GM18499 (cell line): ENCODE data around the gene PCLO.
"Not testable (repeated sequence)": the region's sequence is repeated elsewhere in the genome, so short reads cannot be mapped to it uniquely, and the experiment has no call there.

Experiments used
- ATAC-seq: cut with Tn5 transposase; IDR thresholded peaks from one replicate; pipeline ENCODE4 v1.9.1; 2021; ENCODE audit warnings: moderate number of reproducible peaks; ENCODE audit not compliant: insufficient read depth, unreplicated experiment

Gene PCLO

GRCh38 chr7:82980130-82980788 is 182.4 kb downstream of the PCLO start:
- ATAC-seq, result no peak

GRCh38 chr7:82975811-82976468 is 186.7 kb downstream of the PCLO start:
- no peak for ATAC-seq

GRCh38 chr7:82972135-82972534 is 190.5 kb downstream of the PCLO start:
- no peak for ATAC-seq

GRCh38 chr7:82965088-82966036 is 197.3 kb downstream of the PCLO start:
- no peak for ATAC-seq

- no peak for ATAC-seq
These were observed 198.4 kb downstream of the PCLO start for GRCh38 chr7:82964150-82964882.

GRCh38 chr7:82961240-82961639 is 201.4 kb downstream of the PCLO start:
- ATAC-seq, result no peak

- no peak for ATAC-seq
These were observed 203.2 kb downstream of the PCLO start for GRCh38 chr7:82959528-82959927.

GRCh38 chr7:82957521-82957920 is 205.2 kb downstream of the PCLO start:
- no peak for ATAC-seq

- ATAC-seq, result no peak
These were observed 209.2 kb downstream of the PCLO start for GRCh38 chr7:82953324-82954027.

- ATAC-seq, result no peak
These were observed 212.2 kb downstream of the PCLO start for GRCh38 chr7:82950436-82950835.

GRCh38 chr7:82945480-82945879 is 217.2 kb downstream of the PCLO start:
- no peak for ATAC-seq

- no peak for ATAC-seq
These were observed 217.6 kb downstream of the PCLO start for GRCh38 chr7:82945056-82945455.

- no peak for ATAC-seq
These were observed 230.2 kb downstream of the PCLO start for GRCh38 chr7:82932516-82932915.

GRCh38 chr7:82926477-82926876 is 236.2 kb downstream of the PCLO start:
- ATAC-seq, result no peak

- ATAC-seq, result no peak
These were observed 237.4 kb downstream of the PCLO start for GRCh38 chr7:82925331-82925730.

- ATAC-seq, result no peak
These were observed 256.2 kb downstream of the PCLO start for GRCh38 chr7:82906502-82906901.

GRCh38 chr7:82904871-82905270 is 257.8 kb downstream of the PCLO start:
- ATAC-seq, result no peak

- not testable (repeated sequence) for ATAC-seq
These were observed 261.6 kb downstream of the PCLO start for GRCh38 chr7:82901098-82901497.

GRCh38 chr7:82897500-82897899 is 265.2 kb downstream of the PCLO start:
- no peak for ATAC-seq

- not testable (repeated sequence) for ATAC-seq
These were observed 268.3 kb downstream of the PCLO start for GRCh38 chr7:82894341-82894740.
